GM21723 (cell line): ENCODE data around the gene AJAP1.

ENCODE experiments used
- ATAC-seq: cut with Tn5 transposase; IDR thresholded peaks from one replicate; pipeline ENCODE4 v1.9.1; 2021; ENCODE audit warnings: mild to moderate bottlenecking, moderate library complexity; ENCODE audit not compliant: unreplicated experiment

AJAP1 gene

GRCh38 chr1:4801192-4801924 is 146.9 kb downstream of the AJAP1 start:
- no peak for ATAC-seq

- ATAC-seq = no peak
Observed at GRCh38 chr1:4802024-4802423, 147.6 kb downstream of the AJAP1 start.

GRCh38 chr1:4803335-4803734 is 148.9 kb downstream of the AJAP1 start:
- ATAC-seq = no peak

- no peak for ATAC-seq
Observed at GRCh38 chr1:4805987-4806386, 151.6 kb downstream of the AJAP1 start.

GRCh38 chr1:4820543-4820942 is 166.1 kb downstream of the AJAP1 start:
- ATAC-seq = no peak

- no peak for ATAC-seq
Observed at GRCh38 chr1:4825800-4826450, 171.5 kb downstream of the AJAP1 start.

- no peak for ATAC-seq
Observed at GRCh38 chr1:4830707-4831106, 176.3 kb downstream of the AJAP1 start.

- ATAC-seq = no peak
Observed at GRCh38 chr1:4836574-4836973, 182.2 kb downstream of the AJAP1 start.

- no peak for ATAC-seq
Observed at GRCh38 chr1:4837031-4837600, 182.7 kb downstream of the AJAP1 start.

- no peak for ATAC-seq
Observed at GRCh38 chr1:4837752-4838151, 183.3 kb downstream of the AJAP1 start.

GRCh38 chr1:4838231-4838630 is 183.8 kb downstream of the AJAP1 start:
- ATAC-seq = no peak
